Trophoblast cell (in vitro differentiated cells and primary cell): ENCODE results near the gene JARID2.
A peak's percentile ranks its signal among the peaks of the same experiment; 100 is the strongest.

ENCODE experiments used
- DNase-seq, 2 donors: peaks; one replicate each; pipeline ENCODE4 v3.0.0-alpha.2; 2016
- H2AFZ ChIP-seq: 2 replicates; pipeline ENCODE4 v1.6.1; 2013; ENCODE audit warnings: low read length, moderate library complexity, mild to moderate bottlenecking; ENCODE audit not compliant: insufficient read depth, poor library complexity
- H2AK5ac ChIP-seq: 2 replicates; pipeline ENCODE4 v1.6.1; 2013; ENCODE audit warnings: mild to moderate bottlenecking, low read length
- H2BK120ac ChIP-seq: 2 replicates; pipeline ENCODE4 v1.6.1; 2013; ENCODE audit warnings: low read length, mild to moderate bottlenecking, moderate library complexity; ENCODE audit not compliant: insufficient read depth, poor library complexity
- H2BK12ac ChIP-seq: 2 replicates; pipeline ENCODE4 v1.6.1; 2013; ENCODE audit warnings: mild to moderate bottlenecking, low read length, moderate library complexity
- H2BK5ac ChIP-seq: 2 replicates; pipeline ENCODE4 v1.6.1; 2013; ENCODE audit warnings: low read length, low read depth, moderate library complexity, mild to moderate bottlenecking; ENCODE audit not compliant: poor library complexity
- H3K14ac ChIP-seq: 2 replicates; pipeline ENCODE4 v1.6.1; 2013; ENCODE audit warnings: mild to moderate bottlenecking, low read length
- H3K18ac ChIP-seq: 2 replicates; pipeline ENCODE4 v1.6.1; 2013; ENCODE audit warnings: mild to moderate bottlenecking, low read length
- H3K23ac ChIP-seq: 2 replicates; pipeline ENCODE4 v1.6.1; 2013; ENCODE audit warnings: low read length
- H3K27ac ChIP-seq: 2 replicates; pipeline ENCODE4 v1.5.1; 2013; ENCODE audit warnings: low read depth, mild to moderate bottlenecking, inconsistent platforms, low read length, moderate library complexity
- H3K27me3 ChIP-seq: 2 replicates; pipeline ENCODE4 v1.6.1; 2013; ENCODE audit warnings: inconsistent platforms, mild to moderate bottlenecking, low read length, moderate library complexity; ENCODE audit not compliant: insufficient read depth
- H3K36me3 ChIP-seq, 2 experiments: 1 replicate in 1 of 2; 2 replicates in 1 of 2; pipeline ENCODE4 v1.6.1; 2013; ENCODE audit warnings: low read length in 2 of 2, mild to moderate bottlenecking in 2 of 2, moderate library complexity in 1 of 2; ENCODE audit not compliant: insufficient read depth in 2 of 2, control insufficient read depth in 1 of 2
- H3K4ac ChIP-seq: 2 replicates; pipeline ENCODE4 v1.6.1; 2013; ENCODE audit warnings: low read depth, mild to moderate bottlenecking, low read length, moderate library complexity
- H3K4me1 ChIP-seq, 2 experiments: 1 replicate in 1 of 2; 2 replicates in 1 of 2; pipeline ENCODE4 v1.6.1; 2013; ENCODE audit warnings: low read length in 2 of 2, mild to moderate bottlenecking in 2 of 2, moderate library complexity in 1 of 2; ENCODE audit not compliant: insufficient read depth in 2 of 2, control insufficient read depth in 1 of 2
- H3K4me2 ChIP-seq: 2 replicates; pipeline ENCODE4 v1.6.1; 2013; ENCODE audit warnings: inconsistent platforms, mild to moderate bottlenecking, low read length, moderate library complexity
- H3K4me3 ChIP-seq: 2 replicates; pipeline ENCODE4 v1.5.1; 2013; ENCODE audit warnings: mild to moderate bottlenecking, low read depth, low read length, inconsistent platforms
- H3K79me1 ChIP-seq: one replicate; pipeline ENCODE4 v1.6.1; 2013; ENCODE audit warnings: low read length
- H3K79me2 ChIP-seq: 2 replicates; pipeline ENCODE4 v1.6.1; 2013; ENCODE audit warnings: low read length, mild to moderate bottlenecking; ENCODE audit not compliant: control insufficient read depth, insufficient read depth, poor library complexity
- H3K9ac ChIP-seq: 2 replicates; pipeline ENCODE4 v1.6.1; 2013; ENCODE audit warnings: mild to moderate bottlenecking, low read length
- H3K9me3 ChIP-seq: 2 replicates; pipeline ENCODE4 v1.6.1; 2013; ENCODE audit warnings: low read depth, mild to moderate bottlenecking, control low read depth, inconsistent platforms, low read length; ENCODE audit not compliant: insufficient read depth
- H4K12ac ChIP-seq: 2 replicates; pipeline ENCODE4 v1.6.1; 2013; ENCODE audit warnings: low read depth, mild to moderate bottlenecking, low read length, moderate library complexity
- H4K8ac ChIP-seq: 2 replicates; pipeline ENCODE4 v1.6.1; 2013; ENCODE audit warnings: low read depth, mild to moderate bottlenecking, low read length, moderate library complexity
- H4K91ac ChIP-seq: one replicate; pipeline ENCODE4 v1.6.1; 2013; ENCODE audit warnings: low read depth, mild to moderate bottlenecking, low read length, moderate library complexity
- WGBS: extraction: QIAGEN DNeasy Blood & Tissue Kit; methylation state at CpG from one replicate; pipeline ENCODE4 v1.1.7; 2013; ENCODE audit warnings: missing lambda C conversion rate; ENCODE audit not compliant: insufficient read length, insufficient coverage; ENCODE audit errors: extremely low coverage; 5-methylcytosine and 5-hydroxymethylcytosine counted together

Gene JARID2

DNA sequence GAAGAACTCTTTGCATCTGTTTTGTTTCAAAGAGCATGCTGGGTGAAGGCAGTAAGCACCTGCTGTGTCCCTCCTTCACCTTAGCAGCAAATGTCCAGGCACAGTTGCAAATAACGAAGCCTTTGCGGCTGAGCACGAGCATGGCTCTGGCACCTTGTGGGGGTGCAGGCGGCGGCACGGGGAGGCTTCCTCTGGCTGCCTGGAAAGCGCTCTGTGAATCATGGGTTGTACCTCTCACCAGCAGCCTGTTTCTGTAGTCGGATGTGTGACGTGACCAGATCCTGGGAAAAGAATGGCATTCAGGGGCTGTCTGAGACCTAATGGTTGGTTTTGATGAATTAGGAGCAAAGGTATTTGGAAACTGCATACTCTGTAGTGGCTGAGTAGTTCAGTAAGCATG is 272.2 kb downstream of the JARID2 start:
- Histone ChIP-seq H3K4me1 (peaks cover 10 to 12% of the 10 kb centered on the region in 2 experiments), H3K4ac (no peak overlapping the region), H3K18ac (peak overlapping the region; percentile 1), H2BK5ac (no peak overlapping the region), H3K9ac (no peak overlapping the region), H4K91ac (no peak overlapping the region), H3K27ac (peak overlapping the region; percentile 4), H3K14ac (no peak overlapping the region), H3K27me3 (no peaks in the 10 kb centered on the region), H3K23ac (no peak overlapping the region), H3K4me2 (no peak overlapping the region), H4K12ac (no peak overlapping the region), H2AK5ac (no peak overlapping the region), H2AFZ (no peak overlapping the region), H3K9me3 (no peaks in the 10 kb centered on the region), H2BK120ac (peak overlapping the region; percentile 46), H3K36me3 (peaks cover 49 to 63% of the 10 kb centered on the region in 2 experiments), H3K79me2 (no peaks in the 10 kb centered on the region), H2BK12ac (no peak overlapping the region), H3K4me3 (no peak overlapping the region), H3K79me1 (no peaks in the 10 kb centered on the region), H4K8ac (no peak overlapping the region)
- no CpG with 5 or more reads among the region's 9 CpGs for WGBS
- peak; percentile 90 to 93 for DNase-seq

DNA sequence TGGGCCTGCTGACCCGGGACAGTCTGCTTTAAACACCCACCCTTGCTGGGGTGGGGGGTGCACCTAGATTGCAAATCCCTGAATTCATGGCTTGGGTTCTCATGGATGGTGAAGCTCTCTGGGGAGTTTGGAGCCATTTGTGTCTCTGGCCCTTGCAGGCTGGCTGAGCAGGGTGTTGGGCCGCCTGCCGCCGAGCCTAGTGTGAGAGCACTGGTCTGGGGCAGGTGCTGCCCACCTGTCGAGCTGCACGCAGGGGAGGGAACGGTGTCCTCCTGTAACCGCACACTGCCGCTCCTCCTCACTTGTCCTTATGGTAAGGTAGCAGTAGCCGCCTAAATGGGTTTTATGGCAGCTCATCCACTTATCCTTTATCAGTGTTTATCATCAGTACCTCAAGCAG is 273.0 kb downstream of the JARID2 start:
- no peak overlapping the region for H2AFZ ChIP-seq
- H2BK120ac ChIP-seq, result no peak overlapping the region
- H2AK5ac ChIP-seq, result no peak overlapping the region
- DNase-seq, result no peak
- H3K23ac ChIP-seq, result no peak overlapping the region
- H3K4me1 ChIP-seq, result peaks cover 10 to 12% of the 10 kb centered on the region in 2 experiments
- no peaks in the 10 kb centered on the region for H3K9me3 ChIP-seq
- H3K27me3 ChIP-seq, result no peaks in the 10 kb centered on the region
- no peak overlapping the region for H3K4me3 ChIP-seq
- no peak overlapping the region for H4K8ac ChIP-seq
- peak overlapping the region; percentile 46 for H3K27ac ChIP-seq
- H3K9ac ChIP-seq, result no peak overlapping the region
- no CpG with 5 or more reads among the region's 10 CpGs for WGBS
- no peak overlapping the region for H3K14ac ChIP-seq
- peaks cover 44 to 61% of the 10 kb centered on the region in 2 experiments for H3K36me3 ChIP-seq
- H3K18ac ChIP-seq, result no peak overlapping the region
- no peak overlapping the region for H2BK5ac ChIP-seq
- no peak overlapping the region for H3K4me2 ChIP-seq
- H3K4ac ChIP-seq, result no peak overlapping the region
- H3K79me2 ChIP-seq, result no peaks in the 10 kb centered on the region
- no peak overlapping the region for H4K12ac ChIP-seq
- no peak overlapping the region for H2BK12ac ChIP-seq
- H3K79me1 ChIP-seq, result no peaks in the 10 kb centered on the region
- H4K91ac ChIP-seq, result no peak overlapping the region

DNA sequence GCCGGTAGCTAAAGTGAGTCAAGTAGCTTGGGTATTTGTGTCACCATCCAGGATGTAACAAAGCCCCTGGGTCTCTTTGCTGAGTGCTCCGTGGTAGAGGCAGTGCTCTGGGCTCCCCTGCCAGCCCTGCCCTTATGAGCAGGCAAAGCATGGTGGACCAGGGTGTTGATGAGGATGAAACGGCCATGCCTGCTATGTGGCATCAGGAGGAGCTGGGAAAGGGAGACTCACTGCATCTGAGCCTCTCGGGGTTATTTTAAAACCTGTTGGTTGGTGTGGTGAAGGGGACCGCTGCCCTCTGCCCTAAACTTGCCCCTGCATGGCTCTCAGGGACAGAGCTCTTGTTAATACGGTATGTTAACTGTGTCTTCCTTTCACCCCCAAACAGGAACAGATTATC is 273.8 kb downstream of the JARID2 start:
- no peak overlapping the region for H3K4me2 ChIP-seq
- no peak overlapping the region for H3K4ac ChIP-seq
- no peak overlapping the region for H3K4me3 ChIP-seq
- no peak for DNase-seq
- no peak overlapping the region for H4K12ac ChIP-seq
- no peak overlapping the region for H4K91ac ChIP-seq
- no peaks in the 10 kb centered on the region for H3K79me1 ChIP-seq
- H2BK12ac ChIP-seq, result no peak overlapping the region
- H3K9ac ChIP-seq, result no peak overlapping the region
- peaks cover 44 to 59% of the 10 kb centered on the region in 2 experiments for H3K36me3 ChIP-seq
- H3K9me3 ChIP-seq, result no peaks in the 10 kb centered on the region
- WGBS, result no CpG with 5 or more reads among the region's 6 CpGs
- H3K14ac ChIP-seq, result no peak overlapping the region
- H4K8ac ChIP-seq, result no peak overlapping the region
- no peak overlapping the region for H2BK5ac ChIP-seq
- H2AFZ ChIP-seq, result no peak overlapping the region
- no peaks in the 10 kb centered on the region for H3K27me3 ChIP-seq
- H2AK5ac ChIP-seq, result no peak overlapping the region
- no peak overlapping the region for H2BK120ac ChIP-seq
- H3K27ac ChIP-seq, result no peak overlapping the region
- no peak overlapping the region for H3K23ac ChIP-seq
- no peaks in the 10 kb centered on the region for H3K79me2 ChIP-seq
- H3K18ac ChIP-seq, result no peak overlapping the region
- H3K4me1 ChIP-seq, result peaks cover 10 to 12% of the 10 kb centered on the region in 2 experiments

DNA sequence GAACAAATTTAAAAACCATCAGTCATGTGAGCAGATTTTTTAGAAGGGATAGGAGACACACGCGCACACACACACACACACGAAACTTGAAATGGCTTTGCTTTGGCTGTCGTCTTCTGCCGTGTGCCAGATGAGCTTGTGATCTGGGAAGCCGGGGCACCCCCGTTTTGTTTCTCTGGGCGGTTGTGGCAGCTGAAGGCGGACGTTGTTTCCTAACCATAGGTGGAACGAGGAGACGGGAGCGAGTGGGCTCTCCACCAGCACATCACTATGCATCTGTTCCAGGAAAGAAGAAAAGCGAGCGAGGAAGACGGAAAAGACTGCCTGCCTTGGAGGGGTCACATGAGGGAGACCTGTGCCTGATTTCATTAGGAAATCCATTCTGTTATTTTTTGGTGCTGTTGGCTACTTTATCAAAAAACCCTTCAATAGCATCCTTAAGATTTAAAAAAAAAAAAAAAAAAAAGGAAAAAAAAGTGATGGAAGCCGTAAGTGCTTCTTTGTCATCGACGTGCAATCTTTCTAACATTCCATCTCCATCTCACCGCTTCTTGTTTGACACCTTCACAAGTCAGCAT is 274.8 kb downstream of the JARID2 start:
- Histone ChIP-seq H3K23ac (no peak overlapping the region), H2AK5ac (no peak overlapping the region), H3K79me2 (no peaks in the 10 kb centered on the region), H3K4me3 (no peak overlapping the region), H2BK12ac (no peak overlapping the region), H2BK5ac (no peak overlapping the region), H3K79me1 (no peaks in the 10 kb centered on the region), H3K9ac (no peak overlapping the region), H3K14ac (no peak overlapping the region), H3K4me1 (peaks cover 10 to 12% of the 10 kb centered on the region in 2 experiments), H3K27me3 (no peaks in the 10 kb centered on the region), H2BK120ac (no peak overlapping the region), H3K27ac (no peak overlapping the region), H3K4me2 (no peak overlapping the region), H2AFZ (no peak overlapping the region), H4K12ac (no peak overlapping the region), H3K36me3 (peaks cover 44 to 54% of the 10 kb centered on the region in 2 experiments), H3K9me3 (no peaks in the 10 kb centered on the region), H4K8ac (no peak overlapping the region), H3K4ac (no peak overlapping the region), H4K91ac (no peak overlapping the region), H3K18ac (no peak overlapping the region)
- 100% methylated on average over 1 of the region's 20 CpGs for WGBS
- DNase-seq, result no peak
